GM23248 (cell line): Measurements from ENCODE around the gene TIRAP.

Experiments used
- EZH2 ChIP-seq: fragments of 200-600 bp; sonication (generic); IDR thresholded peaks from 2 replicates; pipeline ENCODE4 v1.6.1; 2018; ENCODE audit warnings: antibody characterized with exemption, mild to moderate bottlenecking; ENCODE audit not compliant: insufficient read depth, poor library complexity, severe bottlenecking
- EZH2phosphoT487 ChIP-seq: fragments of 200-600 bp; sonication (generic); IDR thresholded peaks from 2 replicates; pipeline ENCODE4 v1.6.1; 2018; ENCODE audit warnings: antibody characterized with exemption, moderate library complexity, mild to moderate bottlenecking, low read depth; ENCODE audit not compliant: insufficient read depth

DNA sequence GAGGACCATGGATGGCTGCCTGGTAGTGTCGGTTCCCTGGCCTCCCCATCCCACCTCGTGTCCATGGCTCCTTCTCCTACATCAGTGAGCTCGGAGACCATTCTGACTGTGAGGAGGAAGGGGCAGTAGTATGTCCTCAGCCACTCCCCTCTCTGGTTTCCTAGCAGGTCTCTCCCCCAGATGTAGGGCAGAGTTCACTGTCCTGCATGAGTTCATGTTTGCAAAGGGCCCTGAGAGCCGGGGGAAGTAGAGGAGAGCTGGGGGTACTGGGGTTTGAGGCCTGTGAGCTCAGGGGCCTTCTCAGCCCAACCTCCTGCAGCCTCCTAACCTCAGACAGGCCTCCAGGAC lies 54.2 kb downstream of the TIRAP start:
- no peak for TF ChIP-seq EZH2
- no peak for TF ChIP-seq EZH2phosphoT487
